Measurements from ENCODE around the gene AGAP1. TPM values are rescaled to one million over a fixed set of nuclear protein-coding genes. Genes with fewer than 3 reads are reported as not detected.

Gene AGAP1
- total RNA-seq, 6 experiments from 2014 or later, result 8.1 to 11.2 (median 9.8) TPM

- WGBS (ENCODE audit: insufficient coverage, low coverage, low lambda C conversion rate, missing lambda C conversion rate), result 94% methylated on average over 3 of the region's 6 CpGs
- H3K36me3 ChIP-seq, result no peaks in the 10 kb centered on the region
- ATAC-seq (no peak), DNase-seq (no peak)
- H3K4me3 ChIP-seq, result no peak overlapping the region
- no peaks in the 10 kb centered on the region for H3K9me3 ChIP-seq
- no peaks in the 10 kb centered on the region for H3K27me3 ChIP-seq
- peaks cover 0 to 25% (median 0%) of the 10 kb centered on the region in 4 donors for H3K4me1 ChIP-seq
- intact Hi-C loops (cut with DNase I), result no loop called here
- no peak overlapping the region for H3K27ac ChIP-seq
- TF ChIP-seq POLR2A (IDR thresholded peaks at IDR 0.05), result no peak
- no peak for TF ChIP-seq CTCF (IDR thresholded peaks at IDR 0.05)
Observed at GRCh38 chr2:235723371-235723770, 229.5 kb downstream of the AGAP1 start.

GRCh38 chr2:235723811-235724465, 230.1 kb downstream of the AGAP1 start:
- ATAC-seq (no peak), DNase-seq (no peak)
- H3K27ac ChIP-seq, result no peak overlapping the region
- intact Hi-C loops (cut with DNase I), result no loop called here
- peaks cover 0 to 25% (median 0%) of the 10 kb centered on the region in 4 donors for H3K4me1 ChIP-seq
- H3K36me3 ChIP-seq, result no peaks in the 10 kb centered on the region
- no peaks in the 10 kb centered on the region for H3K9me3 ChIP-seq
- TF ChIP-seq CTCF (IDR thresholded peaks at IDR 0.05) (no peak), POLR2A (IDR thresholded peaks at IDR 0.05) (no peak)
- 76% methylated on average over 2 of the region's 16 CpGs for WGBS (ENCODE audit: insufficient coverage, low coverage, low lambda C conversion rate, missing lambda C conversion rate)
- H3K27me3 ChIP-seq, result no peaks in the 10 kb centered on the region
- H3K4me3 ChIP-seq, result no peak overlapping the region

- H3K27ac ChIP-seq, result peak overlapping the region in 1 of 3 donors; percentile 4
- H3K36me3 ChIP-seq, result no peaks in the 10 kb centered on the region
- no peaks in the 10 kb centered on the region for H3K27me3 ChIP-seq
- ATAC-seq (peak; percentile 43 to 79 (median 68)), DNase-seq (peak in 2 of 3 donors; percentile 40 to 67)
- no peak overlapping the region for H3K4me3 ChIP-seq
- no peak for TF ChIP-seq POLR2A (IDR thresholded peaks at IDR 0.05)
- TF ChIP-seq CTCF (IDR thresholded peaks at IDR 0.05), result no peak
- 65% methylated on average over 4 of the region's 8 CpGs for WGBS (ENCODE audit: insufficient coverage, low coverage, low lambda C conversion rate, missing lambda C conversion rate)
- no peaks in the 10 kb centered on the region for H3K9me3 ChIP-seq
- H3K4me1 ChIP-seq, result peaks cover 0 to 25% (median 0%) of the 10 kb centered on the region in 4 donors
- intact Hi-C loops (cut with DNase I), result no loop called here
Observed at GRCh38 chr2:235725016-235725489, 231.2 kb downstream of the AGAP1 start.

GRCh38 chr2:235725841-235726240, 232.0 kb downstream of the AGAP1 start:
- intact Hi-C loops (cut with DNase I), result no loop called here
- Histone ChIP-seq H3K27me3 (no peaks in the 10 kb centered on the region), H3K9me3 (no peaks in the 10 kb centered on the region), H3K36me3 (no peaks in the 10 kb centered on the region), H3K4me1 (peaks cover 0 to 25% (median 0%) of the 10 kb centered on the region in 4 donors), H3K4me3 (no peak overlapping the region), H3K27ac (no peak overlapping the region)
- DNase-seq, result no peak
- ATAC-seq, result no peak
- TF ChIP-seq CTCF (IDR thresholded peaks at IDR 0.05), result no peak
- no peak for TF ChIP-seq POLR2A (IDR thresholded peaks at IDR 0.05)
- WGBS (ENCODE audit: insufficient coverage, low coverage, low lambda C conversion rate, missing lambda C conversion rate), result 86% methylated on average over 1 of the region's 4 CpGs

Measured in right lobe of liver (tissue), 6 donors.